ENCODE data around the gene PPM1E.
"Not testable (repeated sequence)": the region's sequence is repeated elsewhere in the genome, so short reads cannot be mapped to it uniquely, and the experiment has no call there.

The PPM1E gene

GRCh38 chr17:58789831-58790230 is 34.2 kb downstream of the PPM1E start:
- Mint-ChIP-seq H3K4me1 (no peaks in the 10 kb centered on the region), H3K9me3 (peaks cover 0 to 2% of the 10 kb centered on the region in 2 donors), H3K4me3 (no peak overlapping the region), H3K36me3 (no peaks in the 10 kb centered on the region), H3K27me3 (peaks cover 4 to 5% of the 10 kb centered on the region in 2 donors), H3K27ac (no peak overlapping the region)
- DNase-seq (no peak), ATAC-seq (replicated peaks) (no peak)

- H3K27ac Mint-ChIP-seq; H3K36me3 Mint-ChIP-seq; H3K27me3 Mint-ChIP-seq; DNase-seq; H3K9me3 Mint-ChIP-seq; ATAC-seq (replicated peaks); H3K4me3 Mint-ChIP-seq; H3K4me1 Mint-ChIP-seq: not testable (repeated sequence)
Observed at GRCh38 chr17:58794508-58794907, 38.9 kb downstream of the PPM1E start.

DNA sequence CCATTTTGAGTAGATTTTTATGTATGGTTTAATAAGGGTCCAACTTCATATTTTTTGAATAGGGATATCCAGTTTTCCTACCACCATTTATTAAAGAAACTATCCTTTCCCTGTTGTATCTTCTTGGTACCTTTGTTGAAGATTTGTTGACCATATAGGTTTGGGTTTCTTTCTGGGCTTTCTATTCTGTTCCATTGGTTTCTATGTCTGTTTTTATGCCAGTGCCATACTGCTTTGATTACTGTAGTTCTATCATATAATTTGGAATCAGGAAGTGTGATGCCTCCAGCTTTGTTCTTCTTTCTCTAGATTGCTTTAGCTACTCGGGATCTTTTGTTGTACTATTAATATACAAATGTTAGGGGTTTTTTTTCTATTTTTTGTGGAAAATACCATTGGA is 46.5 kb downstream of the PPM1E start:
- Mint-ChIP-seq H3K4me3 (no peak overlapping the region), H3K27me3 (peaks cover 11 to 18% of the 10 kb centered on the region in 2 donors), H3K36me3 (peaks cover 1 to 5% of the 10 kb centered on the region in 2 donors), H3K9me3 (peaks cover 4% of the 10 kb centered on the region in 2 donors), H3K4me1 (peaks cover 0 to 6% of the 10 kb centered on the region in 2 donors), H3K27ac (no peak overlapping the region)
- no peak for DNase-seq
- no peak for ATAC-seq (replicated peaks)

DNA sequence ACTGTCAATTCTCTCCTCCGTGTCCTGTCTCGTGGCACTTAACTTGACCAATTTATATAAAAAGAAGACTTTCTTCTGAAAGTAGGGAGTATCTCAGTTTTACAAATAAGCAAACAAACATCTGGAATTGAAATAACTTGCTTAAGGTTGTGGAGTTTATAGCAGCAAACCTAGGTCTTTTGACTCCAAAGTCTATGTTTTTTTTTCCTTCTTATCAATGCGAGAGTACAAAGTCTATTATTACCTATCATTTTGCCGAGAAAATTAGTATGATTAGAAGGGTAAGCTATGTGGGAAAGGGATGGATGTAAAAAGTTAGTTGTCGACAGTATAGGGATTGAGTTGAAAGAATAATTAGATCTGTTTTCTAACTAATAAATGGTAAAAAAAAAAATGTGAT is 50.4 kb downstream of the PPM1E start:
- no peak for ATAC-seq (replicated peaks)

DNA sequence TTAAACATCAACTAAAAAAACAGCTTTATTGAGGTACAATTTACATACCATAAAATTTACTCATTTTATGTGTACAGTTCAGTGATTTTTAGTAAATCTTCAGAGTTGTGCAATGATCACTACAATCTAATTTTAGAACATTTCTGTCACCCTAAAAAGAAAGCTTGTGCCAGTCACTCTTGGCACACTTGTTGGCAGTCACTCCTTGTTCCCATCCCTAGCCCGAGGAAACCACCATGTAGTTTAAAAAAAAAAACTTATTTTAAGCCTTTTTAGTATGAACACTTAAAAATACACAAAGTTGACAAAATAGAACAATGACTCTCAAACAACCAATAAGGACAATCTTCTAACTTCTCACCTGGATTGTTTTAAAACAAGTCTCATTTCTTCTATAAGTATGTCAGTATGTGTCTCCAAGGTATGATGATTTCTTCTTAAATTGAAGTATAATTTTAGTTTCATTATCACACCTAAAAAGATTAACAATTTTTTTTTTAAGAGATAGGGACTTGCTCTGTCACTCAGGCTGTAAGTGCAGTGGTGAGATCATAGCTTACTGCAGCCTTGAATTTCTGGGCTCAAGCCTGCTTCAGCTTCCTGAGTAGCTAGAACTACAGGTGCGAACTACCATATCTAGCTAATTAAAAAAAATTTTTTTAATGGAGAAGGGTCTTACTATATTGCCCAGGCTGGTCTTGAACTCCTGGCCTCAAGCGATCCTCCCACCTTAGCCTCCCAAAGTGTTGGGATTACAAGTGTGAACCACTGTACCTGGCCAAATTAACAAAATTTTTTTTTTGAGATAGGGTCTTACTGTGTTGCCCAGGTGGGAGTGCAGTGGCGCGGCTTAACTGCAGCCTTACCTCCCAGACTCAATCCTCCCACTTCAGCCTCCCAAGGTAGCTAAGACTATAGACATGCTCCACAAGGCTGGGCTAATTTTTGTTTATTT is 53.2 kb downstream of the PPM1E start:
- no peak overlapping the region for H3K27ac Mint-ChIP-seq
- ATAC-seq (replicated peaks) (no peak), DNase-seq (no peak)
- H3K36me3 Mint-ChIP-seq, result no peaks in the 10 kb centered on the region
- no peaks in the 10 kb centered on the region for H3K9me3 Mint-ChIP-seq
- no peaks in the 10 kb centered on the region for H3K4me1 Mint-ChIP-seq
- H3K27me3 Mint-ChIP-seq, result peaks cover 11 to 22% of the 10 kb centered on the region in 2 donors
- H3K4me3 Mint-ChIP-seq, result no peak overlapping the region

More for the DNA sequence above, 50.4 kb downstream of the PPM1E start:
- Mint-ChIP-seq H3K27me3 (peaks cover 11 to 26% of the 10 kb centered on the region in 2 donors), H3K4me3 (no peak overlapping the region), H3K27ac (no peak overlapping the region), H3K9me3 (peaks cover 4% of the 10 kb centered on the region in 2 donors), H3K4me1 (peaks cover 0 to 6% of the 10 kb centered on the region in 2 donors), H3K36me3 (peaks cover 1 to 5% of the 10 kb centered on the region in 2 donors)
- DNase-seq, result no peak

- Mint-ChIP-seq H3K4me3 (no peak overlapping the region), H3K9me3 (no peaks in the 10 kb centered on the region), H3K27ac (no peak overlapping the region), H3K36me3 (no peaks in the 10 kb centered on the region), H3K4me1 (no peaks in the 10 kb centered on the region), H3K27me3 (peaks cover 11 to 22% of the 10 kb centered on the region in 2 donors)
- DNase-seq, result no peak
- ATAC-seq (replicated peaks), result no peak
Observed at GRCh38 chr17:58809564-58809936, 53.9 kb downstream of the PPM1E start.

DNA sequence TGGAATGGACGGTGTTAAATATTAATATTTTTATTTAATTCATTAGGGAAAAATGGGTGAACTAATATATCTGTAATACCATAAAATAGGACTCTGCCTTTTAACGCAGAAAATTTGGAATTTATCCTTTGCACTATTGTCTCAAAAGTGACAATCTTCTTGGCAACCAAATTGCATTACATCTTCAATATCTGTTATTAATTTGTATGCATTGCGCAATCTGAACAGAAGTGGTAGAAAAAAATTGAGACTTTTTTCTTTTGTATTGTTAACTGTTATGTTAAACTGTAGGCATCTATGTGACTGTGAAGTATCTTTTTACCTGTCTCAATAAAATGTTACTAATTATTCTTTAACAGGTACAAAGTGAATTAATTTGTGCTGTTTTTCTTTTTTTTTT is 55.6 kb downstream of the PPM1E start:
- ATAC-seq (replicated peaks), result no peak
- H3K27me3 Mint-ChIP-seq, result peaks cover 7 to 17% of the 10 kb centered on the region in 2 donors

DNA sequence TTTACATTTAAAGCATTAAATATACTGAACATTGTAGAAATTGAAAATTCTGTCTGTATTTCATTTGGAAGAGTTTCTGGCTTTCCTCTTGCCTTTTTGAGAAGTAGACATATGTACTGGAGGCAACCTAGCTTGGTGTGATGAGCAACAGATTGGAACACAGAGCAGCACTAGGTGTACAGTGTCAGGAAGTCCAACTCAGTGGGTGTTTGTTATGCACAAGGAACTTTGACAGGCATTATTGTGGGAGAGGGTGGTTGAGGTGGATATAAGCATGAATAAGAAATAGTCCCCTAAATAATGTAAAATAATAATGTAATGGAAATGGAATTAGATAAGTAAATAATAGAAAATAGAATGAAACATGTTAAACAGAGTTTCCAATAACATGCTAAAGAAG is 58.1 kb downstream of the PPM1E start:
- DNase-seq (no peak), ATAC-seq (replicated peaks) (no peak)
- Mint-ChIP-seq H3K36me3 (no peaks in the 10 kb centered on the region), H3K27me3 (peaks cover 6 to 16% of the 10 kb centered on the region in 2 donors), H3K27ac (no peak overlapping the region), H3K4me3 (no peak overlapping the region), H3K4me1 (no peaks in the 10 kb centered on the region), H3K9me3 (no peaks in the 10 kb centered on the region)

More for the DNA sequence above, 55.6 kb downstream of the PPM1E start:
- no peaks in the 10 kb centered on the region for H3K36me3 Mint-ChIP-seq
- DNase-seq, result no peak
- no peaks in the 10 kb centered on the region for H3K4me1 Mint-ChIP-seq
- H3K27ac Mint-ChIP-seq, result no peak overlapping the region
- H3K9me3 Mint-ChIP-seq, result no peaks in the 10 kb centered on the region
- no peak overlapping the region for H3K4me3 Mint-ChIP-seq

GRCh38 chr17:58818654-58819053 is 63.0 kb downstream of the PPM1E start:
- DNase-seq, result no peak
- H3K36me3 Mint-ChIP-seq, result no peaks in the 10 kb centered on the region
- H3K27me3 Mint-ChIP-seq, result peaks cover 0 to 9% of the 10 kb centered on the region in 2 donors
- peaks cover 0 to 2% of the 10 kb centered on the region in 2 donors for H3K4me1 Mint-ChIP-seq
- H3K4me3 Mint-ChIP-seq, result no peak overlapping the region
- H3K27ac Mint-ChIP-seq, result no peak overlapping the region
- no peak for ATAC-seq (replicated peaks)
- H3K9me3 Mint-ChIP-seq, result no peaks in the 10 kb centered on the region

GRCh38 chr17:58822148-58823050 is 66.7 kb downstream of the PPM1E start:
- ATAC-seq (replicated peaks) (no peak), DNase-seq (no peak)
- Mint-ChIP-seq H3K27me3 (peaks cover 4 to 9% of the 10 kb centered on the region in 2 donors), H3K4me3 (no peak overlapping the region), H3K9me3 (no peaks in the 10 kb centered on the region), H3K27ac (no peak overlapping the region), H3K36me3 (no peaks in the 10 kb centered on the region), H3K4me1 (peaks cover 0 to 2% of the 10 kb centered on the region in 2 donors)

GRCh38 chr17:58823051-58823525 is 67.4 kb downstream of the PPM1E start:
- H3K4me1 Mint-ChIP-seq, result peaks cover 0 to 2% of the 10 kb centered on the region in 2 donors
- no peaks in the 10 kb centered on the region for H3K36me3 Mint-ChIP-seq
- peaks cover 4 to 9% of the 10 kb centered on the region in 2 donors for H3K27me3 Mint-ChIP-seq
- DNase-seq (no peak), ATAC-seq (replicated peaks) (no peak)
- no peaks in the 10 kb centered on the region for H3K9me3 Mint-ChIP-seq
- H3K27ac Mint-ChIP-seq, result no peak overlapping the region
- no peak overlapping the region for H3K4me3 Mint-ChIP-seq

GRCh38 chr17:58829172-58829637 is 73.6 kb downstream of the PPM1E start:
- Mint-ChIP-seq H3K36me3 (no peaks in the 10 kb centered on the region), H3K27ac (no peak overlapping the region), H3K27me3 (peaks cover 11 to 18% of the 10 kb centered on the region in 2 donors), H3K4me1 (peaks cover 0 to 4% of the 10 kb centered on the region in 2 donors), H3K9me3 (peaks cover 0 to 2% of the 10 kb centered on the region in 2 donors), H3K4me3 (no peak overlapping the region)
- DNase-seq, result no peak
- ATAC-seq (replicated peaks), result no peak

DNA sequence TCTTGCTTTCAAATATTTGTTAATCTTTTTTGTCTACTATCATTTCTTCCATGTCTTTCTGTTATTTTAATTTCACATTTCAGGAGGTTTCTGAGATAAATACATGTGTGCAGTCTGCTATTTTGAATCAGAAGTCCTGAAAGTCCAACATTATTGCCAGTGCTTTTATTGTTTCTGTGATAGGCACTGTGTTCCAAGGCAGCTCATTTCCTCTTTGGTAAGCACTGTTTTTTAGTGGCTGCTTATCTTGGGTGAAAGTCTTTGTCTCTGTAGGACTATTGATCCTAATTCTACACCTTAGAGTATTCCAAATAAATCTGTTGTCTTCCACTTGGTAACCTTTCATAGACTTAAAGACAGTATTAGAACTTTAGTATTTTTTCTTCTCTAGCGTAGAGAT is 76.1 kb downstream of the PPM1E start:
- no peak overlapping the region for H3K4me3 Mint-ChIP-seq
- no peak overlapping the region for H3K27ac Mint-ChIP-seq
- H3K36me3 Mint-ChIP-seq, result no peaks in the 10 kb centered on the region
- H3K9me3 Mint-ChIP-seq, result peaks cover 0 to 2% of the 10 kb centered on the region in 2 donors
- peaks cover 11 to 25% of the 10 kb centered on the region in 2 donors for H3K27me3 Mint-ChIP-seq
- H3K4me1 Mint-ChIP-seq, result peaks cover 0 to 4% of the 10 kb centered on the region in 2 donors
- ATAC-seq (replicated peaks), result no peak
- DNase-seq, result no peak

GRCh38 chr17:58832514-58832913 is 76.9 kb downstream of the PPM1E start:
- Mint-ChIP-seq H3K9me3 (peaks cover 0 to 2% of the 10 kb centered on the region in 2 donors), H3K4me1 (peaks cover 0 to 4% of the 10 kb centered on the region in 2 donors), H3K27me3 (peaks cover 11 to 22% of the 10 kb centered on the region in 2 donors), H3K36me3 (no peaks in the 10 kb centered on the region), H3K4me3 (no peak overlapping the region), H3K27ac (no peak overlapping the region)
- DNase-seq, result no peak
- ATAC-seq (replicated peaks), result no peak
